HCT116 (cell line): ENCODE results near the gene GNG4. TPM values are rescaled to one million over a fixed set of nuclear protein-coding genes. Genes with fewer than 3 reads are reported as not detected.

Experiments
- ATAC-seq: fragments of 200-7000 bp; cut with Tn5 transposase; 2 replicates; pipeline ENCODE4 v1.9.1; 2020; ENCODE audit warnings: mild to moderate bottlenecking, moderate library complexity
- BruUV-seq: library from RNA; stranded (reverse); fragments of 400-500 nt; replicated peaks from 2 replicates; lab custom pipeline; 2021; lab: Mats Ljungman, UMichigan
- CTCF ChIA-PET: fragments of 300-600 bp; sonication (Branson Sonifier 250); formaldehyde crosslinking; loops from one replicate; lab custom pipeline; 2021; ENCODE audit warnings: antibody characterized with exemption; lab: Charles Lee
- POLR2A ChIA-PET: fragments of 300-600, 350-600 bp; sonication (Branson Sonifier 250); formaldehyde crosslinking; loops from one replicate; lab custom pipeline; 2021; ENCODE audit warnings: antibody characterized with exemption; lab: Charles Lee
- RAD21 ChIA-PET, 2 experiments: fragments of 300-600 bp; sonication (Branson Sonifier 250); formaldehyde crosslinking; loops; one replicate each; lab custom pipeline; 2023; ENCODE audit warnings: low total read pairs in 2 of 2; ENCODE audit not compliant: uncharacterized antibody in 2 of 2, unreplicated experiment in 2 of 2, low non-redundant PET in 1 of 2; lab: Charles Lee
- DNase-seq: peaks from one replicate; pipeline ENCODE4 v3.0.0-alpha.2; 2010; ENCODE audit warnings: low read depth, low spot score
- H2AFZ ChIP-seq: fragments of 200-600 bp; shearing (Covaris generic), sonication (generic); 2 replicates; pipeline ENCODE4 v1.6.1; 2017; ENCODE audit warnings: low read depth, mixed run types, mixed read lengths, antibody characterized with exemption, low read length; ENCODE audit not compliant: poor library complexity, severe bottlenecking
- H3K27ac ChIP-seq: 2 replicates; pipeline ENCODE4 v1.5.1; 2012; ENCODE audit warnings: low read depth, low read length
- H3K27me3 ChIP-seq: fragments of 200-600 bp; sonication (generic); 2 replicates; pipeline ENCODE4 v1.6.1; 2016; ENCODE audit warnings: mixed run types, low read length, mixed read lengths; ENCODE audit not compliant: insufficient read depth
- H3K36me3 ChIP-seq, 2 experiments: fragments of 200-500 bp in 1 of 2; fragments of 200-600 bp in 1 of 2; sonication (Bioruptor generic) in 1 of 2; sonication (generic) in 1 of 2; 2 replicates each; pipeline versions ENCODE4 v1.5.1 to v1.6.1; 2014 to 2016; ENCODE audit warnings: low read length in 2 of 2, inconsistent platforms in 1 of 2, mixed read lengths in 1 of 2, mixed run types in 1 of 2; ENCODE audit not compliant: insufficient read depth in 2 of 2, control insufficient read depth in 1 of 2
- H3K4me1 ChIP-seq, 2 experiments: fragments of 200-600 bp in 1 of 2; sonication (generic) in 1 of 2; 2 replicates each; pipeline versions ENCODE4 v1.5.1 to v1.6.1; 2012 to 2017; ENCODE audit warnings: low read length in 2 of 2, inconsistent platforms in 1 of 2, mild to moderate bottlenecking in 1 of 2, mixed read lengths in 1 of 2, mixed run types in 1 of 2, moderate library complexity in 1 of 2; ENCODE audit not compliant: insufficient read depth in 2 of 2, control insufficient read depth in 1 of 2
- H3K4me2 ChIP-seq: fragments of 200-600 bp; sonication (generic); 2 replicates; pipeline ENCODE4 v1.6.1; 2017; ENCODE audit warnings: mixed run types, low read length, mixed read lengths
- H3K4me3 ChIP-seq, 2 experiments: fragments of 200-600 bp in 1 of 2; sonication (generic) in 1 of 2; replicated peaks in 1 of 2; 2 replicates each; pipeline ENCODE4 v1.5.1; 2011 to 2016; ENCODE audit warnings: low read length in 2 of 2, control low read depth in 1 of 2, low read depth in 1 of 2, mild to moderate bottlenecking in 1 of 2, mixed read lengths in 1 of 2, mixed run types in 1 of 2
- H3K79me2 ChIP-seq: fragments of 200-600 bp; sonication (generic); 2 replicates; pipeline ENCODE4 v1.6.1; 2017; ENCODE audit warnings: mild to moderate bottlenecking, mixed run types, low read length, moderate library complexity, mixed read lengths; ENCODE audit not compliant: insufficient read depth
- H3K9ac ChIP-seq: fragments of 200-600 bp; sonication (generic); 2 replicates; pipeline ENCODE4 v1.6.1; 2016; ENCODE audit warnings: low read length, mixed read lengths
- H3K9me2 ChIP-seq: fragments of 200-600 bp; sonication (generic), shearing (Covaris generic); 2 replicates; pipeline ENCODE4 v1.6.1; 2017; ENCODE audit warnings: mixed run types, mild to moderate bottlenecking, moderate library complexity; ENCODE audit not compliant: insufficient read depth
- H3K9me3 ChIP-seq, 2 experiments: fragments of 200-500 bp in 1 of 2; fragments of 200-600 bp in 1 of 2; sonication (Bioruptor generic) in 1 of 2; sonication (generic) in 1 of 2; 2 replicates each; pipeline ENCODE4 v1.6.1; 2014 to 2017; ENCODE audit warnings: low read length in 2 of 2, mixed read lengths in 2 of 2, inconsistent platforms in 1 of 2, low read depth in 1 of 2, mild to moderate bottlenecking in 1 of 2, mixed run types in 1 of 2, moderate library complexity in 1 of 2; ENCODE audit not compliant: control insufficient read depth in 1 of 2, insufficient read depth in 1 of 2
- H4K20me1 ChIP-seq: fragments of 200-600 bp; sonication (generic), shearing (Covaris generic); 2 replicates; pipeline ENCODE4 v1.6.1; 2017; ENCODE audit warnings: mixed run types, mild to moderate bottlenecking, moderate library complexity; ENCODE audit not compliant: insufficient read depth
- EGR1 ChIP-seq: IDR thresholded peaks from 2 replicates; pipeline ENCODE4 v1.6.1; 2012; ENCODE audit warnings: low read depth
- ELF1 ChIP-seq: IDR thresholded peaks from 2 replicates; pipeline ENCODE4 v1.6.1; 2012; ENCODE audit warnings: low read depth, borderline replicate concordance
- EZH2 ChIP-seq: fragments of 200-600 bp; sonication (generic); IDR thresholded peaks from 2 replicates; pipeline ENCODE4 v1.6.1; 2017; ENCODE audit warnings: antibody characterized with exemption, mixed run types
- FOSL1 ChIP-seq: IDR thresholded peaks from 2 replicates; pipeline ENCODE4 v1.6.1; 2012; ENCODE audit warnings: low read depth
- POLR2AphosphoS5 ChIP-seq: IDR thresholded peaks from 2 replicates; pipeline ENCODE4 v1.6.1; 2011; ENCODE audit warnings: mild to moderate bottlenecking, low read depth, low read length, moderate library complexity
- RAD21 ChIP-seq: IDR thresholded peaks from 2 replicates; pipeline ENCODE4 v1.6.1; 2012; ENCODE audit warnings: low read depth, mild to moderate bottlenecking
- SIN3A ChIP-seq: IDR thresholded peaks from 2 replicates; pipeline ENCODE4 v1.6.1; 2012; ENCODE audit warnings: low read depth
- SP1 ChIP-seq: IDR thresholded peaks from 2 replicates; pipeline ENCODE4 v1.6.1; 2012; ENCODE audit warnings: low read depth
- SRF ChIP-seq: IDR thresholded peaks from 2 replicates; pipeline ENCODE4 v1.6.1; 2012; ENCODE audit warnings: low read depth
- TCF7L2 ChIP-seq: IDR thresholded peaks from 2 replicates; pipeline ENCODE4 v1.7.0; 2011; ENCODE audit warnings: borderline replicate concordance, inconsistent platforms; ENCODE audit not compliant: insufficient read depth, insufficient read length; ENCODE audit errors: extremely low read depth
- YY1 ChIP-seq: IDR thresholded peaks from 2 replicates; pipeline ENCODE4 v1.6.1; 2011; ENCODE audit warnings: low read length, low read depth, moderate library complexity, mild to moderate bottlenecking; ENCODE audit not compliant: insufficient replicate concordance; ENCODE audit errors: extremely low read depth
- ZFX ChIP-seq: fragments of 450-650 bp; IDR thresholded peaks from 2 replicates; pipeline ENCODE4 v1.6.1; 2017
- ZNF274 ChIP-seq: fragments of 200-500 bp; sonication (Bioruptor generic); IDR thresholded peaks from 2 replicates; pipeline ENCODE4 v1.6.1; 2014; ENCODE audit warnings: mild to moderate bottlenecking, low read depth, low read length, inconsistent platforms
- intact Hi-C: fragments of 100-400 bp; cut with micrococcal nuclease; formaldehyde crosslinking; loops from 2 replicates; pipeline ENCODE4 v1.10.0; 2022
- total RNA-seq: library from RNA; stranded (reverse); gene quantifications from one replicate; pipeline ENCODE4 v1.2.1, GENCODE V29; 2021; ENCODE audit not compliant: unreplicated experiment
- TF ChIP-seq, protein P1 (sequence below), 3 experiments: fragments of 200-600 bp in 1 of 3; sonication (generic) in 1 of 3; IDR thresholded peaks in 2 of 3; conservative IDR thresholded peaks in 1 of 3; 2 replicates each; pipeline ENCODE4 v1.5.1; 2012 to 2017; ENCODE audit warnings: low read depth in 2 of 3, low read length in 2 of 3, antibody characterized with exemption in 1 of 3, borderline replicate concordance in 1 of 3, control low read depth in 1 of 3, mild to moderate bottlenecking in 1 of 3, mixed read lengths in 1 of 3, mixed run types in 1 of 3, moderate library complexity in 1 of 3; ENCODE audit not compliant: insufficient read depth in 1 of 3
- TF ChIP-seq, protein P2 (sequence below): IDR thresholded peaks from 2 replicates; pipeline ENCODE4 v1.6.1; 2012
- TF ChIP-seq, protein P3 (sequence below): IDR thresholded peaks from 2 replicates; pipeline ENCODE4 v1.6.1; 2012; ENCODE audit warnings: low read depth
- TF ChIP-seq, protein P4 (sequence below): IDR thresholded peaks from 2 replicates; pipeline ENCODE4 v1.6.1; 2011; ENCODE audit warnings: mild to moderate bottlenecking, low read length, moderate library complexity; ENCODE audit not compliant: insufficient replicate concordance; ENCODE audit errors: extremely low read depth

The GNG4 gene
- total RNA-seq, 1 experiment from 2014 or later: 10.6 TPM

DNA sequence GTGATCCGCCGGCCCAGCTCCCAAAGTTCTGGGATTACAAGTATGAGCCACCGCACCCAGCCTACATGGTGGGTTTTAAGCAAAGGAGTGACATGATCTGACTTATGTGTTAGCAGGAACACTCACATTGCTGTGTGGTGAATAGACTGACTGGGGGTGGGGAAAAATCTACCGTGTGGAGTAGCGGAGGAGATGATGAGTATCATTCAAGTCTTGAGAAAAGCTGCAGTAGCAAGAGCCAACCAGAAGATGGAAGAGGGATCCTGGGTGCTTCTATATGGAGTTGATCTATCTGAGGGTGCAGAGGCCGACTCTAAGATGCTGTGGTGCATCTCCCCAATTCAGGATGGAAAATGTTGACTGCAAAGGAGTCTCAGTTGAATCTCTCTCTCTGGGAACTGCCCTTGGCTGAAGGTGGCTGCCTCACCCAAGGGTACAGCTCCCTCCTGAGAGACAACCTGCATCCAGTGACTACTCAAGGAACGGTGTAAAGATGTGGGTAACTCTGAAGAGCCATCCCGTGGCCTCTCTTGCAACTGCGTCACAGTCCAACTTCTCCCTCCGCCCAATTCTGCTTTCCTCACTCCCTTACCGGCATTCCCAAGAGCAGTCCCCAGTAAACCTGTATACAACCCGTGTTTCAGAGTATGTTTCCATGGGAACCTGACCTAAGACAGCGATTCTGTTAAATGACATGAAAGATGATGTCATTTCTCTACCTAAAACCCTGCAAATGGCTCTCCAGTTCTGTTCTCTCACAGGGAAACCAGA is 137.9 kb downstream of the GNG4 start:
- no peaks in the 10 kb centered on the region for H3K79me2 ChIP-seq
- H3K27ac ChIP-seq: no peak overlapping the region
- no peak for DNase-seq
- no peaks in the 10 kb centered on the region for H3K4me1 ChIP-seq
- H3K4me2 ChIP-seq: no peak overlapping the region
- no peak overlapping the region for H3K4me3 ChIP-seq
- no peaks in the 10 kb centered on the region for H4K20me1 ChIP-seq
- intact Hi-C loops: loop anchor here (2.0 to 5.0 kb wide), 2 partner anchors 91 to 459 kb away; no protein-coding TSS in a partner anchor
- no peak for TF ChIP-seq ZFX
- no peak for TF ChIP-seq ELF1
- TF ChIP-seq EGR1: no peak
- TF ChIP-seq, protein P1, sequence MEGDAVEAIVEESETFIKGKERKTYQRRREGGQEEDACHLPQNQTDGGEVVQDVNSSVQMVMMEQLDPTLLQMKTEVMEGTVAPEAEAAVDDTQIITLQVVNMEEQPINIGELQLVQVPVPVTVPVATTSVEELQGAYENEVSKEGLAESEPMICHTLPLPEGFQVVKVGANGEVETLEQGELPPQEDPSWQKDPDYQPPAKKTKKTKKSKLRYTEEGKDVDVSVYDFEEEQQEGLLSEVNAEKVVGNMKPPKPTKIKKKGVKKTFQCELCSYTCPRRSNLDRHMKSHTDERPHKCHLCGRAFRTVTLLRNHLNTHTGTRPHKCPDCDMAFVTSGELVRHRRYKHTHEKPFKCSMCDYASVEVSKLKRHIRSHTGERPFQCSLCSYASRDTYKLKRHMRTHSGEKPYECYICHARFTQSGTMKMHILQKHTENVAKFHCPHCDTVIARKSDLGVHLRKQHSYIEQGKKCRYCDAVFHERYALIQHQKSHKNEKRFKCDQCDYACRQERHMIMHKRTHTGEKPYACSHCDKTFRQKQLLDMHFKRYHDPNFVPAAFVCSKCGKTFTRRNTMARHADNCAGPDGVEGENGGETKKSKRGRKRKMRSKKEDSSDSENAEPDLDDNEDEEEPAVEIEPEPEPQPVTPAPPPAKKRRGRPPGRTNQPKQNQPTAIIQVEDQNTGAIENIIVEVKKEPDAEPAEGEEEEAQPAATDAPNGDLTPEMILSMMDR (IDR thresholded peaks at IDR 0.05 in 2 of 3, conservative IDR thresholded peaks at IDR 0.05 in 1 of 3; ENCODE audit: borderline replicate concordance in 1 of 3, insufficient read depth in 1 of 3, low read depth in 2 of 3, low read length in 2 of 3): peak in 2 of 3 experiments; percentile 20 to 23; a peak in 1 of 6 replicates
- TF ChIP-seq FOSL1: no peak
- TF ChIP-seq YY1: no peak
- TF ChIP-seq SRF: no peak
- no peak for TF ChIP-seq POLR2AphosphoS5
- TF ChIP-seq TCF7L2: no peak
- TF ChIP-seq, protein P2, sequence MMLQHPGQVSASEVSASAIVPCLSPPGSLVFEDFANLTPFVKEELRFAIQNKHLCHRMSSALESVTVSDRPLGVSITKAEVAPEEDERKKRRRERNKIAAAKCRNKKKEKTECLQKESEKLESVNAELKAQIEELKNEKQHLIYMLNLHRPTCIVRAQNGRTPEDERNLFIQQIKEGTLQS: no peak
- TF ChIP-seq SIN3A: no peak
- TF ChIP-seq, protein P3, sequence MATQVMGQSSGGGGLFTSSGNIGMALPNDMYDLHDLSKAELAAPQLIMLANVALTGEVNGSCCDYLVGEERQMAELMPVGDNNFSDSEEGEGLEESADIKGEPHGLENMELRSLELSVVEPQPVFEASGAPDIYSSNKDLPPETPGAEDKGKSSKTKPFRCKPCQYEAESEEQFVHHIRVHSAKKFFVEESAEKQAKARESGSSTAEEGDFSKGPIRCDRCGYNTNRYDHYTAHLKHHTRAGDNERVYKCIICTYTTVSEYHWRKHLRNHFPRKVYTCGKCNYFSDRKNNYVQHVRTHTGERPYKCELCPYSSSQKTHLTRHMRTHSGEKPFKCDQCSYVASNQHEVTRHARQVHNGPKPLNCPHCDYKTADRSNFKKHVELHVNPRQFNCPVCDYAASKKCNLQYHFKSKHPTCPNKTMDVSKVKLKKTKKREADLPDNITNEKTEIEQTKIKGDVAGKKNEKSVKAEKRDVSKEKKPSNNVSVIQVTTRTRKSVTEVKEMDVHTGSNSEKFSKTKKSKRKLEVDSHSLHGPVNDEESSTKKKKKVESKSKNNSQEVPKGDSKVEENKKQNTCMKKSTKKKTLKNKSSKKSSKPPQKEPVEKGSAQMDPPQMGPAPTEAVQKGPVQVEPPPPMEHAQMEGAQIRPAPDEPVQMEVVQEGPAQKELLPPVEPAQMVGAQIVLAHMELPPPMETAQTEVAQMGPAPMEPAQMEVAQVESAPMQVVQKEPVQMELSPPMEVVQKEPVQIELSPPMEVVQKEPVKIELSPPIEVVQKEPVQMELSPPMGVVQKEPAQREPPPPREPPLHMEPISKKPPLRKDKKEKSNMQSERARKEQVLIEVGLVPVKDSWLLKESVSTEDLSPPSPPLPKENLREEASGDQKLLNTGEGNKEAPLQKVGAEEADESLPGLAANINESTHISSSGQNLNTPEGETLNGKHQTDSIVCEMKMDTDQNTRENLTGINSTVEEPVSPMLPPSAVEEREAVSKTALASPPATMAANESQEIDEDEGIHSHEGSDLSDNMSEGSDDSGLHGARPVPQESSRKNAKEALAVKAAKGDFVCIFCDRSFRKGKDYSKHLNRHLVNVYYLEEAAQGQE: no peak
- peak; percentile 29; the same call in 1 of the 2 replicates for TF ChIP-seq RAD21
- TF ChIP-seq ZNF274: no peak
- no peak for TF ChIP-seq EZH2
- TF ChIP-seq, protein P4, sequence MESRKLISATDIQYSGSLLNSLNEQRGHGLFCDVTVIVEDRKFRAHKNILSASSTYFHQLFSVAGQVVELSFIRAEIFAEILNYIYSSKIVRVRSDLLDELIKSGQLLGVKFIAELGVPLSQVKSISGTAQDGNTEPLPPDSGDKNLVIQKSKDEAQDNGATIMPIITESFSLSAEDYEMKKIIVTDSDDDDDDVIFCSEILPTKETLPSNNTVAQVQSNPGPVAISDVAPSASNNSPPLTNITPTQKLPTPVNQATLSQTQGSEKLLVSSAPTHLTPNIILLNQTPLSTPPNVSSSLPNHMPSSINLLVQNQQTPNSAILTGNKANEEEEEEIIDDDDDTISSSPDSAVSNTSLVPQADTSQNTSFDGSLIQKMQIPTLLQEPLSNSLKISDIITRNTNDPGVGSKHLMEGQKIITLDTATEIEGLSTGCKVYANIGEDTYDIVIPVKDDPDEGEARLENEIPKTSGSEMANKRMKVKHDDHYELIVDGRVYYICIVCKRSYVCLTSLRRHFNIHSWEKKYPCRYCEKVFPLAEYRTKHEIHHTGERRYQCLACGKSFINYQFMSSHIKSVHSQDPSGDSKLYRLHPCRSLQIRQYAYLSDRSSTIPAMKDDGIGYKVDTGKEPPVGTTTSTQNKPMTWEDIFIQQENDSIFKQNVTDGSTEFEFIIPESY: no peak
- no peak for TF ChIP-seq SP1
- no peak overlapping the region for H3K9ac ChIP-seq
- ChIA-PET POLR2A (no interaction called here), CTCF (interaction anchor here (0.8 to 1.0 kb wide), 2 partner anchors 89 to 219 kb away, joined by 3 read pairs; no protein-coding TSS in a partner anchor), RAD21 (no interaction called here)
- BruUV-seq: no TSS peak
- H3K36me3 ChIP-seq: no peaks in the 10 kb centered on the region
- H2AFZ ChIP-seq: no peak overlapping the region
- H3K27me3 ChIP-seq: no peaks in the 10 kb centered on the region
- peak; percentile 74 for ATAC-seq
- no peaks in the 10 kb centered on the region for H3K9me2 ChIP-seq
- H3K9me3 ChIP-seq: no peaks in the 10 kb centered on the region
